PC-9 (cell line): Measurements from ENCODE around the gene TTYH1. TPM values are rescaled to one million over a fixed set of nuclear protein-coding genes. Genes with fewer than 3 reads are reported as not detected.

Experiments
- BruUV-seq: library from RNA; stranded (reverse); fragments of 400-500 nt; replicated peaks from 2 replicates; lab custom pipeline; 2021; lab: Mats Ljungman, UMichigan
- CTCF ChIA-PET: fragments of 300-600 bp; sonication (Branson Sonifier 250); formaldehyde crosslinking; loops from one replicate; lab custom pipeline; 2022; ENCODE audit warnings: antibody characterized with exemption; lab: Charles Lee
- POLR2A ChIA-PET: fragments of 300-600 bp; sonication (Branson Sonifier 250); formaldehyde crosslinking; loops from one replicate; lab custom pipeline; 2022; ENCODE audit warnings: antibody characterized with exemption; ENCODE audit not compliant: unreplicated experiment; lab: Charles Lee
- DNase-seq, 2 experiments: peaks; one replicate each; pipeline versions ENCODE4 v3.0.0 to v3.0.0-alpha.2; 2015 to 2022; ENCODE audit warnings: mixed read lengths in 1 of 2
- H2AFZ ChIP-seq: fragments of 200-600 bp; sonication (generic); 2 replicates; pipeline ENCODE4 v1.8.1; 2017; ENCODE audit warnings: antibody characterized with exemption
- H3F3A ChIP-seq: fragments of 200-600 bp; sonication (generic); 2 replicates; pipeline ENCODE4 v1.8.1; 2017; ENCODE audit warnings: antibody characterized with exemption, mild to moderate bottlenecking, low read depth; ENCODE audit not compliant: insufficient read depth
- H3K27ac ChIP-seq: fragments of 200-600 bp; sonication (generic); 2 replicates; pipeline ENCODE4 v1.6.1; 2016; ENCODE audit warnings: mixed run types
- H3K27me3 ChIP-seq: fragments of 200-600 bp; sonication (generic); 2 replicates; pipeline ENCODE4 v1.6.1; 2016; ENCODE audit warnings: low read depth, mixed run types; ENCODE audit not compliant: insufficient read depth
- H3K36me3 ChIP-seq: fragments of 200-600 bp; sonication (generic); 2 replicates; pipeline ENCODE4 v1.6.1; 2016; ENCODE audit warnings: low read depth, mixed run types
- H3K4me1 ChIP-seq: fragments of 200-600 bp; sonication (generic); replicated peaks from 2 replicates; pipeline ENCODE4 v1.6.1; 2016; ENCODE audit warnings: mixed run types; ENCODE audit not compliant: insufficient read depth
- H3K4me2 ChIP-seq: fragments of 200-600 bp; sonication (generic); 2 replicates; pipeline ENCODE4 v1.6.1; 2017; ENCODE audit warnings: mixed run types
- H3K4me3 ChIP-seq: fragments of 200-600 bp; sonication (generic); 2 replicates; pipeline ENCODE4 v1.6.1; 2016; ENCODE audit warnings: mixed run types
- H3K79me2 ChIP-seq: fragments of 200-600 bp; sonication (generic); 2 replicates; pipeline ENCODE4 v1.6.1; 2017; ENCODE audit warnings: low read depth, mixed run types
- H3K9me2 ChIP-seq: fragments of 200-600 bp; sonication (generic); 2 replicates; pipeline ENCODE4 v1.8.1; 2017; ENCODE audit warnings: mild to moderate bottlenecking; ENCODE audit not compliant: insufficient read depth
- H3K9me3 ChIP-seq: fragments of 200-600 bp; sonication (generic); 2 replicates; pipeline ENCODE4 v1.8.1; 2016; ENCODE audit warnings: low read depth; ENCODE audit not compliant: insufficient read depth
- H4K20me1 ChIP-seq: fragments of 200-600 bp; sonication (generic); 2 replicates; pipeline ENCODE4 v1.8.1; 2017; ENCODE audit not compliant: insufficient read depth
- CTCF ChIP-seq: fragments of 200-600 bp; sonication (generic); conservative IDR thresholded peaks from 2 replicates; pipeline ENCODE4 v1.6.1; 2017; ENCODE audit warnings: mixed run types, antibody characterized with exemption, mild to moderate bottlenecking, moderate library complexity
- EZH2 ChIP-seq: fragments of 200-600 bp; sonication (generic); IDR thresholded peaks from 2 replicates; pipeline ENCODE4 v1.8.0; 2017; ENCODE audit warnings: antibody characterized with exemption, low read depth
- intact Hi-C: fragments of 100-400 bp; cut with micrococcal nuclease; formaldehyde crosslinking; loops from one replicate; pipeline ENCODE4 v1.10.0; 2022; ENCODE audit not compliant: unreplicated experiment
- total RNA-seq: library from RNA; stranded (reverse); gene quantifications from 2 replicates; pipeline ENCODE4 v1.2.3, GENCODE V29; 2021

Gene TTYH1
- total RNA-seq, 1 experiment from 2014 or later, result 1.6 TPM

GRCh38 chr19:54389553-54389952 is 25.7 kb upstream of the TTYH1 start:
- intact Hi-C loops, result no loop called here
- H3K79me2 ChIP-seq, result no peaks in the 10 kb centered on the region
- no peak overlapping the region for H3K27ac ChIP-seq
- POLR2A ChIA-PET, result no interaction called here
- H3K4me2 ChIP-seq, result no peak overlapping the region
- H3K9me3 ChIP-seq, result peaks cover 3% of the 10 kb centered on the region; the same call in 1 of the 2 replicates
- no peaks in the 10 kb centered on the region for H4K20me1 ChIP-seq
- H3K4me3 ChIP-seq, result no peak overlapping the region
- no TSS peak for BruUV-seq
- H3F3A ChIP-seq, result no peaks in the 10 kb centered on the region
- H2AFZ ChIP-seq, result no peak overlapping the region
- TF ChIP-seq CTCF (no peak), EZH2 (no peak)
- DNase-seq, result no peak
- peaks cover 70% of the 10 kb centered on the region for H3K27me3 ChIP-seq
- H3K4me1 ChIP-seq, result no peaks in the 10 kb centered on the region
- no peaks in the 10 kb centered on the region for H3K9me2 ChIP-seq
- H3K36me3 ChIP-seq, result no peaks in the 10 kb centered on the region
- CTCF ChIA-PET, result no interaction called here

GRCh38 chr19:54390942-54391577 is 24.2 kb upstream of the TTYH1 start:
- DNase-seq, result peak; percentile 50
- no peaks in the 10 kb centered on the region for H3K9me2 ChIP-seq
- no peaks in the 10 kb centered on the region for H3K9me3 ChIP-seq
- TF ChIP-seq CTCF (peak; percentile 96), EZH2 (no peak)
- CTCF ChIA-PET, result interaction anchor here (0.9 to 1.1 kb wide), 2 partner anchors 14 to 122 kb away, joined by 3 to 4 read pairs; no protein-coding TSS in a partner anchor
- H3K4me3 ChIP-seq, result no peak overlapping the region
- no peaks in the 10 kb centered on the region for H3K79me2 ChIP-seq
- no peaks in the 10 kb centered on the region for H3K4me1 ChIP-seq
- H2AFZ ChIP-seq, result no peak overlapping the region
- intact Hi-C loops, result loop anchor here (2.0 to 5.0 kb wide), 3 partner anchors 36 to 584 kb away; no protein-coding TSS in a partner anchor
- no peaks in the 10 kb centered on the region for H4K20me1 ChIP-seq
- BruUV-seq, result no TSS peak
- no peak overlapping the region for H3K27ac ChIP-seq
- peaks cover 59% of the 10 kb centered on the region for H3K27me3 ChIP-seq
- no peak overlapping the region for H3K4me2 ChIP-seq
- no peaks in the 10 kb centered on the region for H3K36me3 ChIP-seq
- no peaks in the 10 kb centered on the region for H3F3A ChIP-seq
- POLR2A ChIA-PET, result interaction anchor here (0.7 kb wide), 1 partner anchor 523 kb away, joined by 3 read pairs; no protein-coding TSS in a partner anchor

GRCh38 chr19:54391589-54392061 is 23.6 kb upstream of the TTYH1 start:
- H3K4me1 ChIP-seq, result no peaks in the 10 kb centered on the region
- no TSS peak for BruUV-seq
- TF ChIP-seq CTCF (no peak), EZH2 (no peak)
- no peaks in the 10 kb centered on the region for H3K36me3 ChIP-seq
- no peaks in the 10 kb centered on the region for H3K9me3 ChIP-seq
- H3K27ac ChIP-seq, result no peak overlapping the region
- H3F3A ChIP-seq, result no peaks in the 10 kb centered on the region
- no peak overlapping the region for H3K4me3 ChIP-seq
- no peaks in the 10 kb centered on the region for H3K79me2 ChIP-seq
- CTCF ChIA-PET, result interaction anchor here (0.6 to 1.1 kb wide), 2 partner anchors 57 to 123 kb away, joined by 3 read pairs; no protein-coding TSS in a partner anchor
- no peaks in the 10 kb centered on the region for H3K9me2 ChIP-seq
- H4K20me1 ChIP-seq, result no peaks in the 10 kb centered on the region
- no peak overlapping the region for H2AFZ ChIP-seq
- POLR2A ChIA-PET, result interaction anchor here (0.6 to 0.7 kb wide), 2 partner anchors 39 to 523 kb away, joined by 3 read pairs; no protein-coding TSS in a partner anchor
- H3K4me2 ChIP-seq, result no peak overlapping the region
- peaks cover 53% of the 10 kb centered on the region for H3K27me3 ChIP-seq
- intact Hi-C loops, result loop anchor here (2.0 to 5.0 kb wide), 3 partner anchors 35 to 584 kb away; no protein-coding TSS in a partner anchor
- DNase-seq, result no peak
